GM12872 (cell line): ENCODE data around the gene SECISBP2.

Source experiments
- CTCF ChIP-seq: IDR thresholded peaks from 3 replicates; pipeline ENCODE4 v1.5.1; 2011; ENCODE audit warnings: low read depth, mild to moderate bottlenecking, low read length, moderate library complexity; ENCODE audit not compliant: insufficient read depth

The SECISBP2 gene

GRCh38 chr9:89384783-89385182 lies 66.5 kb downstream of the SECISBP2 start:
- TF ChIP-seq CTCF: no peak

GRCh38 chr9:89386206-89386605 lies 67.9 kb downstream of the SECISBP2 start:
- no peak for TF ChIP-seq CTCF

GRCh38 chr9:89386797-89387196 lies 68.5 kb downstream of the SECISBP2 start:
- no peak for TF ChIP-seq CTCF

- TF ChIP-seq CTCF: no peak
These were observed 69.0 kb downstream of the SECISBP2 start for GRCh38 chr9:89387197-89387849.

GRCh38 chr9:89388084-89388867 lies 70.0 kb downstream of the SECISBP2 start:
- no peak for TF ChIP-seq CTCF

- TF ChIP-seq CTCF: no peak
These were observed 70.5 kb downstream of the SECISBP2 start for GRCh38 chr9:89388868-89389177.

GRCh38 chr9:89390068-89390555 lies 71.8 kb downstream of the SECISBP2 start:
- no peak for TF ChIP-seq CTCF
